Brain pericyte (primary cell): ENCODE results near the gene SCGB1D1.
A peak's percentile ranks its signal among the peaks of the same experiment; 100 is the strongest.
"Not testable (repeated sequence)": the region's sequence is repeated elsewhere in the genome, so short reads cannot be mapped to it uniquely, and the experiment has no call there.

Experiments
- DNase-seq: peaks from one replicate; pipeline ENCODE4 v3.0.0-alpha.2; 2012; ENCODE audit warnings: low read depth, low spot score

Gene SCGB1D1

DNA sequence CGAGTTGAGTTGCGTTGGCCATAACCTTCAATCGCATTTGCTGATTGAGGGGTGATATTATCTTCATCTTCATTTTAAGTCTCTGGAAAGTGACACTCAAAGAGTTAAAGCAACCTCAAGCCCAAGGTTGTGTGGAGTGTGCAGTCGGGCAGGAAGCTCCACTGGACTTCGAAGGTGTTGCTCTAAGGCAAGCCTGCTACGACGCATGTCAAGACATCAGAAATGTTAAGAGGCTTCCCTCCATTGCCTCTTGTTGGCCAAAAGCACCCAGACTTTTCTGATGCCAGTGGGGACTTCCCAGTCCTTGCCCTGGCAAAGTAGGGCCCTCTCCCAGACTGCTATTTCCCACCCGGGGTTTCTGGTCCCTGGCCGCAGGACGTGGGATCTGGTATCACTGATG lies 23.6 kb upstream of the SCGB1D1 start:
- no peak for DNase-seq

DNA sequence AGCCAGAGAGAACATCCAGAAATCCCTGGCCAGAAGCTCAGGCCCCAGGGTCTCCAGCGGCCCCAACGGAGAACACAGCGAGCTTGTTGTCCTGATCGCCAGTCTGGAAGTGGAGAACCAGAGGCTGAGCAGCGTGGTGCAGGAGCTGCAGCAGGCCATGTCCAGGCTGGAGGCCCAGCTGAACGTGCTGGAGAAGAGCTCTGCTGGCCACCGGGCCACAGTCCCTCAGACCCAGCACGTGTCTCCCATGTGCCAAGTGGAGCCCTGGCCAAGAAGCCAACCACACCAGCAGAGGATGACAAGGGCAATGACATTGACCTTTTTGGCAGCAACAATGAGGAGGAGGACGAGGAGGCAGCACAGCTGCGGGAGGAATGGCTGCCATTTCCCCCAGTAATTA lies 20.6 kb upstream of the SCGB1D1 start:
- no peak for DNase-seq

DNA sequence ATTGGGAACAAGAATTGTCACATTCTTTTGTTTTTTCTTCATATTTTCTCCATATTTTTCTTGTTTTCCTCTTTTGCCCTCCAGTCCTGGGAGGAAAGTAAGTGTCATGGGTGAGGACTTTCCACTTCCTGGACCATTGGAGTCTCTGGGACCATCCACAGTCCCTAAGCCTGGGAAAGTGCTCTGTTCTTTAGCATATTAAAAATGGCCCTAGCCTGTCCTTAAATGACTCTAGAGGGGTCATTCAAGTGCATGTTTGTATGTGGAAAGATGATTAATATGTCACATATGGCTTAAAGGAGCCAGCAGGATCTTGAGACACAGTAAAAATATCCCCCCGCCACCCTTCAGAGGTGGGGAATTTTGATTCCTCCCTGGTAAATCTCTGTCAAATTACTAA lies 20.1 kb upstream of the SCGB1D1 start:
- DNase-seq: no peak

DNA sequence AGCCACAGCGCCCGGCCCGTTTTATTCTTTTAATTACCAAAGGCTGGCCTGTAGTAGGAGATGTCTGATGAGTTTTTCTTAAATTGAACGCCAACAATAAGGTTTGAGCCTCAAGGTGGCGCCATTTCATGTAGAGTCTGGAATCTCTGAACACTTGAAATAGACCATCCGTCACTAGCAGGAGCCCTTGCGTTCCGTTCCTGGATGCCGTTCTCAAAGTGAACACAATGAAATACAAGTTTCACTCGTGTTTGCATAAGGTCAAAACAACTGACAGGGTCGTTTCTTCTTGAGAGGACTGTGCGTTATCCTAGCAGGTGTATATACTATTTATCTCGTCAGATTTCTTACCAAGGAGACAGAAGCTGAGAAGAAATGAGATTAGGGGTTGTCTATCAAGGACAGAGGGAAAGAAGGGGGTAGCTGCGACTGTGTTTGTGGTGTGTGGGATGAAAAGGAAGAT lies 18.7 kb upstream of the SCGB1D1 start:
- peak; percentile 10 for DNase-seq

DNA sequence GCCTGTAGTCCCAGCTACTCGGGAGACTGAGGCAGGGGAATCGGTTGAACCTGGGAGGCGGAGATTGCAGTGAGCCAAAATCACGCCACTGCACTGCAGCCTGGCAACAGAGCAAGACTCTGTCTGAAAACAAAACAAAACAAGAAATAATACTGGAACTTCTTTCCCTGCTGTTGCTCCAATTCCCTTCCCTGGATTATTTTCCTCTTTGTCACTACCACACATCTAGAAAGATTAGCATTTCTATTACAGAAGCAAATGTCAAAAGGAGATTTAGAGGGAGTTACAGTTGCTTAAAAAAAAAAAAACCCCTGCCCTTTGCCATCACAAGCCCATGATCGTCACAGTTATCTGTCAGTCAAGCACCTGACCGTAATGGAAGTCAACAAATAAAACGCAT lies 17.7 kb upstream of the SCGB1D1 start:
- DNase-seq: no peak

DNA sequence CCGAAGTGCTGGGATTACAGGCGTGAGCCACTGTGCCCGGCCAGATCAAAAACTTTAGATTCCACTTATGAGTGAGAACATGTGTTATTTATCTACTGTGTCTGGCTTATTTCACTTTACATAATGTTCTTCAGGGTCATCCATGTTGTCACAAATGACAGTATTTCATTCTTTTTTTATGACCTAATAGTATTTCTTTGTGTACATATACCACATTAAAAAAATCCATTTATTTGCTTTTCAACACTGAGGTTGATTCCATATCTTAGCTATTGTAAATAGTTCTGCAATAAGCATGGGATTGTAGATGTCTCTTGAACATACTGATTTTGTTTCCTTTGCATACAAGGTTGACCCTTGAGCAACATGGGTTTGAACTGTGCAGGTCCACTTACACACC lies 13.2 kb upstream of the SCGB1D1 start:
- no peak for DNase-seq

DNA sequence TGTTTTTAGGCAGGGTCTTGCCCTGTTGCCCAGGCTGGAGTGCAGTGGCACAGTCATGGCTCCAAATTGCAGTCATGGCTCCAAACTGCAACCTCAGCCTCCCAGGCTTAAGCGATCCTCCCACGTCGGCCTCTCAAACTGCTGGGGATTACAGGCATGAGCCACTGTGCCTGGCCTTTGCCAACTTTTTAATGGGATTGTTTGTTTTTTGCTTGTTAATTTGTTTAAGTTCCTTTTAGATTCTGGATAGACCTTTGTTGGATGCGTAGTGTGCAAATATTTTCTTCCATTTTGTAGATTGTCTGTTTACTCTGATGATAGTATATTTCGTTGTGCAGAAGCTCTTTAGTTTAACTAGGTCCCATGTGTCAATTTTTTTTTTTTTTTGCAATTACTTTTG lies 10.0 kb upstream of the SCGB1D1 start:
- DNase-seq: no peak

DNA sequence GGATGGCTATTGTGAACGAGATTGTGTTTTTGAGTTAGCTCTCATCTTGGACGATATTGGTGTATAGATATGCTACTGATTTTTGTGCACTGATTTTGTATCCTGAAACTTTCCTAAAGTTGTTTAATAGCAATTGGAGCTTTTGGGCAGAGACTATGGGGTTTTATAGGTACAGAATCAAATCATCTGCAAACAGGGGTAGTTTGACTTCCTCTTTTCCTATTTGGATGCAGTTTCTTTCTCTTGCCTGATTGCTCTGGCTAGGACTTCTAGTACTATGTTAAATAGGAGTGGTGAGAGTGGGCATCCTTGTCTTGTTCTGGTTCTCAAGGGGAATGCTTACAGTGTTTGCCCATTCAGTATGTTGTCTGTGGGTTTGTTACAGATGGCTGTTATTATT lies 8.9 kb upstream of the SCGB1D1 start:
- no peak for DNase-seq

DNA sequence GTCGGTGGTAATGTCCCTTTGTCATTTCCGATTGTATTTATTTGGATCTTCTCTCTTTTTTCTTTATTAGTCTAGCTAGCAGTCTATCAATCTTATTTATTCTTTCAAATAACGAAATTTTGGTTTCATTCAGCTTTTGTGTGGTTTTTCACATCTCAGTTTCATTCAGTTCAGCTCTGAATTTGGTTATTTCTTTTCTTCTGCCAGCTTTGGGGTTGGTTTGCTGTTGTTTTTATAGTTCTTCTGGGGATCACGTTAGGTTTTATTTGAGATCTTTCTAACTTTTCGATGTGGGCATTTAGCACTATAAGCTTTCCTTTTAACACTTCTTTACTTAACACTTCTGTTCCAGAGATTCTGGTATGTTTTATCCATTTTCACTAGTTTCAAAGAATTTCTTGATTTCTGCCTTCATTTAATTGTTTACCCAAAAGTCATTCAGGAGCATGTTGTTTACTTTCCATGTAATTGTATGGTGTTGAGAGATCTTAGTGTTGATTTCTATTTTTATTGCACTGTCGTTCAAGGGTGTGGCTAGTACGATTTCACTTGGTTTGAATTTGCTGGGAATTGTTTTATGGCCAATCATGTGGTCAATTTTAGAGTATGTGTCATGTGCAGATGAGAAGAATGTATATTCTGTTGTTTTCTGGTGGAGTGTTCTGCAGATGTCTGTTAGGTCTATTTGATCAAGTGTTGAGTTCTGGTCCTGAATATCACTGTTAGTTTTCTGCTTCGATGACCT lies 7.7 kb upstream of the SCGB1D1 start:
- DNase-seq: no peak

DNA sequence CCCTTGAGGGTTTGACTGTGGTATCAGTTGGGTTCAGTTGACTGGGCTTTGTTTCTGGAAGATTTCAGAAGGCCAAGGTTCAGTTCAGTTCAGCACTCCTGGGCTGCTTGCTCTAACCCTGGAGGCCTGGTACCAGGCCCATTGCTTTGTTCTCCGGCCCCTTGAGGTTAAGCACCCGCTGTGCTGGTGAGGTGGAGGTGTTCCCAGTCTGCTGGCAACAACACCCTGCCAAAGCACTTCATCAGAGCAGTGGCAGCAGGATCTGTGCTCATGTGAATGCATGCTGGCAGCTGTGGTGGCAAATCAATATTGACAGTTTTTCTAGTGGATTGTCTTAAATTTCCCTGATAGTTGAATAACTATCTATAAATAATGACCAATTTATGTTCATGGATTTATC lies 3.8 kb upstream of the SCGB1D1 start:
- DNase-seq: no peak

DNA sequence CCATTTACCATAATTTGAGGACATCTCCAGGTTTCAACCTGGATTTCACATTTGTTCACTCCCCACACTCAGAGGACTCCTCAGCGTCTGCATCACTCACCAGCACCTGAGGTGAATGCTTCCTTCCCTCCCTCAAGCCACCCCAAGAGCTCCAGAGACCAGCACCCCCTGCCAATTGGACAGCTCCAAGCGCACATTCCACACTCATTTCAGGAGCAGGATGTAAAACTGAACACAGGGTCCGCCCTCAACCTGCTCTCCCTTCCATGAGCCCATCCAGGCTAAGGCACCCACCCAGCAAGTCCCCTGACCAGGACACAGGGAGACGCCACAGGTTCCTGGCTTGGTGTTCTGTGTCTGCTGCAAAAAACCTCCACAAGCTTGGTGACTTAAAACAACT lies 3.9 kb downstream of the SCGB1D1 start:
- no peak for DNase-seq

DNA sequence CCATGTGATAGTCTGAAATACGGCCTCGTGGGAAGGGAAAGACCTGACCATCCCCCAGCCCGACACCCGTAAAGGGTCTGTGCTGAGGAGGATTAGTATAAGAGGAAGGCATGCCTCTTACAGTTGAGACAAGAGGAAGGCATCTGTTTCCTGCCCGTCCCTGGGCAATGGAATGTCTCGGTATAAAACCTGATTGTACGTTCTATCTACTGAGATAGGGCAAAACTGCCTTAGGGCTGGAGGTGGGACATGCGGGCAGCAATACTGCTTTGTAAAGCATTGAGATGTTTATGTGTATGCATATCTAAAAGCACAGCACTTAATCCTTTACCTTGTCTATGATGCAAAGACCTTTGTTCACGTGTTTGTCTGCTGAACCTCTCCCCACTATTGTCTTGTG lies 5.0 kb downstream of the SCGB1D1 start:
- DNase-seq: not testable (repeated sequence)

DNA sequence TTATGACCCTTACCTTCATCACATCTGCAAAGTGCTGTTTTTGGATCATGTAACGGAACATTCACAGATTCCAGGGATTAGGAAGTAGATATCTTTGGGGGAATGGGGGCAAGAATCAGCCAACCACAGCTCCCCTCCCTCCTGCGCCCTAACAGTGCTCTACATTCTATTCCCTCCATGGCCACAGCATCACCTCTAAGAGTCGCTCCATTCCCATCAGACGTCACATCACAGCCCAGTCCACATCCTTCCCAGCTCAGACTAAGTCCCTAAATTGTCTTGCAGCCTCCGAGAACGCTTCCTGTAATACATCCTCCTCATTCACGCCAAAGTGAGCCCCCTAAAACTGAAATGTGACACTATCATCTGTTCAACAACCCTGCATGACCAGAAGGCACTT lies 5.9 kb downstream of the SCGB1D1 start:
- no peak for DNase-seq

DNA sequence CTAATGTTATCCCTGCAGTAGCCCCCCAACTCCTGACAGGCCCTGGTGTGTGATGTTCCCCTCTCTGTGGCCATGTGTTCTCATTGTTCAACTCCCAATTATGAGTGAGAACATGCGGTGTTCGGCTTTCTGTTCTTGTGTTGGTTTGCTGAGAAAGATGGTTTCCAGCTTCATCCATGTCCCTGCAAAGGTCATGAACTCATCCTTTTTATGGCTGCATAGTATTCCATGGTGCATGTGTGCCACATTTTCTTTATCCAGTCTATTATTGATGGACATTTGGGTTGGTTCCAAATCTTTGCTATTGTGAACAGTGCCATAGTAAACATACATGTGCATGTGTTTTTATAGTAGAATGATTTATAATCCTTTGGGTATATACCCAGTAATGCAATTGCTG lies 7.4 kb downstream of the SCGB1D1 start:
- not testable (repeated sequence) for DNase-seq

DNA sequence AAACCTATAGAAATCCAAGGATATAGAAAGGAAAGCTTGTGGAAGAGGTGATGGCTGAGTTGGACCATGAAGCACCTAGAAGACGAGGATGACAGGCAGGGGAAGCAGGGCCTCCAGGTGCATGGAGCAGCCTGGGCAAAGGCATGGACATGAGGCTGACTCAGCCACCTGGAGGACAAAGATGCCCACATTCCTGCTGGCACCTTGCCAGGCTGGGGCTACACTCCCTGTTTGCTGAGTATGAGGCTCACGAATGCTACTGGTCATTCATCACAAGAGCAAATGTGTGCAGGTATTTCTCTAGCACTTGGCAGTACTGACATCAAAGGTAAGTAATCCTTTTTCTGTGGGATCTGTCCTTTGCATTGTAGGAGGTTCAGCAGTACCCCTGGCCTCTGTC lies 11.4 kb downstream of the SCGB1D1 start:
- DNase-seq: no peak

DNA sequence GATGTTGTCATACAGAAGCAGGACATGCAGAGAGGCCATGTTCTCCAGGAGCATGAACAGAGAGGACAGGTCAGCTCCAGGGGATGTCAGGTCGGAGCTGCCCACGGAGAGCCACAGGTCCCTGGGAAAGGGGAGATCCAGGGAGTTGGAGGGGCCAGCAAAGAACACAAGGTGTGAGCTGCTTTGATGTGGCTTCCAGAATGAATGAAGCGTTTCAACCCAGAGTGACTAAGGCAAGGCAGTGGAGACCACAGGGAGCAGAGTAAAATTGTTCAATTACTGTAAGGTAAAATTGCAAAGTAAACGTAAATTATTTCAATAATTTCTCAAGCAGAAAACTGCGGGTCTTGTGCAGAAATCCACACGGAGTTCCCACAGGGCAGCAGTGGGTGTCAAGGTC lies 12.9 kb downstream of the SCGB1D1 start:
- DNase-seq: no peak

DNA sequence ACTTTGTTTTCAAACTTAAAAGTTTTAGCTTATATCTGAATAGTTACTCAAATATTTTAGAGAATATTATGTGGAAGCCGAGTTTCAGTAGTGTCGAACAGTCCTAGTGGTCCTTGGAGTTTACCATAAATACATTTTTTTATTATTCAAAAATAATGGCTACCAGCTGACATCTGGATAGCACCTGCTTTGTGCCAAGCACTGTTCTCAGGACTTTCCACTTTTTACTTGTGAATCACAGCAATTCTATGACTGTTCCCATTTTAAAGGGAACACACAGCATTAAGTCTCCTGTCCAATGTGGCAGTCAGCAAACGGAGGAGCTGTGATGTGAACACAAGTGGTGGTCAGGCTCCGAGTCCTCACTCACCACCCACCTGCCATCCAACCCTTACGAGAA lies 14.4 kb downstream of the SCGB1D1 start:
- no peak for DNase-seq

DNA sequence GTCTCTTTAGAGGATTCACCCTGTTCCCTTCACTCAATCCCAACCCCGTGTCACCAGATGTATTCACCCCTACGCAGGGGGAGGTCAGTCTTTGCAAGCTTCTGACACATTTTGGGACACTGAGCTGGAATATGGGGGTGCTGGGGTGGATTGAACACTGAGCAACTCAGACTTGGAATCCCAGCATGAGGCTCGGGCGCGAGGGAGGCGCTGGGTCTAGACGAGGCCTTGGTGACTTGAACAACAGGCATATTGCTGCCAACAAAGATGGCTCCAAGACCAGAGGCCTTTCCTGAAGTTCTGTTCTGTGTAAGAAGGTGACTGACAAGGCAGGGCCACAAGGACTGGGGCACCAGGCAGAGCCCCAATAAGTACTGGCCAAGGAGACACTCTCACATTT lies 15.4 kb downstream of the SCGB1D1 start:
- DNase-seq: no peak

DNA sequence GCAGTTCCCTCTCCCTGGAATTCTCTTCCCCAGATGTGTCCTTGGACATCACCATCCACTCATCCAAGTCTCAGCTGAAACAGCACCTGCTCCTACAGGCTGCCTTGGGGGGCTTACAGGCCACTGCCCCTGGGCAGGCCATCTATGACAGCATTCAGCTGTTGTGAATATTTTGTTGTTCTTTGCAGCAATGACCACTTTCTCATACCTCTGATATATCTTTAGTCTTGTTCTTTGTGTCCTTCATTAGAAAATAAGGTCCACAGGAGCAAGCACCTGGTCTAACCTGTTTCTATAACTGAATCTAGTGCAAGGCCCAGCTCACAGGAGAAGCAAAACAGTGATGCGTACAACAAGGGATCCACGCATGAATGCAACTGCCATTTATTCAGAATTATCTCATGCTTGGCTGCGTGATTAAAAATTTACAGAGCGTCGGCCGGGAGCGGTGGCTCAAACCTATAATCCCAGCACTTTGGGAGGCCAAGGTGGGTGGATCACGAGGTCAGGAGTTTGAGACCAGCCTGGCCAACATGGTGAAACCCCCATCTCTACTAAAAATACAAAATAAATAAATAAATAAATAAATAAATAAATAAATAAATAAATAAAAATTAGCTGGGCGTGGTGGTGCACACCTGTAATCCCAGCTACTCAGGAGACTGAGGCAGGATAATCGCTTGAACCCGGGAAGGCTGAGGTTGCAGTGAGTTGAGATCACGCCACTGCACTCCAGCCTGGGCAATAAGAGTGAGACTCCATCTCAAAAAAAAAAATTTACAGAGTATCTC lies 16.5 kb downstream of the SCGB1D1 start:
- not testable (repeated sequence) for DNase-seq

DNA sequence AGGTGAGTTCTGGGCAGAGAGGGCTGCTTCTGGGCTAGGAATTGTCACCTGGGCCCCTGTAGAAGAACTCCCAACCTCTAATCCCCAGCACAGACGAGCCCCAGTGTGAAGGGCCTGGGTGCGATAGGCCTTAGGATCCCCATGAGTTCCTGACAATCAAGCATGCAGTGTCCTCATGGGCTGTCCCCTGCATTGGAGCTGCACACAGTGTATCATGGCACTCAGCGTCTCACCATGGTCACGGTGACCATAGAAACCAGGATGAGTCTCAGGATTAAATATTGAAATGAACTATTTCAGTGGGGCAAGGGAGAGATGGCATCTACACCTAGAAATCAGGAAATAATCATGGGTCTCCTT lies 18.7 kb downstream of the SCGB1D1 start:
- DNase-seq: no peak

DNA sequence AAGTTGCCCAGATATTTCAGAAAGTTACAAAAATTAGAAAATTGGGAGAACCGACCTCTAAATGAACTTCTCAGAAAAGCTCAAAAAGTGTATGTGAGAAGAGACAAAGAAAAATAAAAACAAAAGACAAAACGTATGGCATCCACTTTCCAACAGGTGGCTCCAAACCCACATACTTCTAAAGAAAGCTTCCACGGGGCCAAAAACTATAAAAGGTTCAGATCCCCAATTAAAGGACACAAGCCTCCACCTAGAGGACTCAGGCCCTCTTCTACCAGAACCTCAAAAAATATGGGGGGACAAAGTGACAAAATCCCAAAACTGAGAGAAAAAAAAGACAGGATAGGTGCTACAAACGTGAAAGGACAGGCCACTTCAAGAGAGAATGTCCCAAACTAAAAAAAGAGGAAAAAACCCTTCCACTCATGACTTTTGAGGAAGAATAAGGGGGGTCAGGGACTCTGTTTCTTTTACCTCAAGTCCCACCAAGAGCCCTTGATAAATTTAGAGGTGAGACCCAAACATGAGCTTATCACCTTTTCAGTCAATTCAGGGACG lies 27.3 kb downstream of the SCGB1D1 start:
- DNase-seq: no peak

DNA sequence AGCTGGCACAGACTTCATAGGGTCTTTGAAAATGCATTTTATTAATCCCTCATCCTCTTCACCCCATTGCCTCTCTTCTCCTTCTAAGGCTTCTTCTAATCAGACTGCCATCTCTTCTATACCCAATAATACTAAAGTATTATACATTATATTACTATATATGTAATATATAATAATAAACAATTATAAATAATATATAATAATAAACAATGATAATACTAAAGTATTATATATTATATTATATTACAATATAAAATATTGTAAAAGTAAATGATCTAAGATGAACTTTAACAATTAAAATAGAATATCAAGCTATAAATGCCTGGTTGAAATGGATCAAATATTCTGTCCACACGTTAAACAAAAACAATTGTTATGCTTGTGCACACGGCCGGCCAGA lies 31.5 kb downstream of the SCGB1D1 start:
- DNase-seq: no peak

DNA sequence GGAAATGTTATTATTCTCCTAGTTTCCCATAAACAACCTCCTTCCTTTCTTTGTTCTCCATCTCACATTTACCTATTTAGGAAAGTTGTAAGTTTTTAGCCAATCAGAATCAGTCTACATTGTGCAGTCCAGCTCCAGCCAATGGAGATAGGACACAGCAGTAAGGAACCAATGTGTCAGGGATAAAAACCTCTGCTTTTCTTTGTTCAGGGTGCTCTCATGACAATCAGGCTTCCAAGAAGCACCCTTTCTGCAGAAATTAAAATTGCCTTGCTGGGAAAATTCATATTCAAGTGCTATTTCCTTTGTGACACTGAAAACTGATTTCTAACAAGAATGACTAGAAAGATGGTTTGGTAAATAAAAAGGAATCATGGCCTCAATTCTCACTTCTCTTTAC lies 33.1 kb downstream of the SCGB1D1 start:
- no peak for DNase-seq
